NCI-H1048 (cell line): ENCODE results near the gene MT3.

ENCODE experiments used
- DNase-seq: peaks from one replicate; lab custom pipeline; 2025; lab: John Stamatoyannopoulos, UW

The MT3 gene

GRCh38 chr16:56631197-56631596, 41.9 kb downstream of the MT3 start:
- no peak for DNase-seq

- no peak for DNase-seq
These were observed 42.5 kb downstream of the MT3 start for GRCh38 chr16:56631832-56632155.

DNA sequence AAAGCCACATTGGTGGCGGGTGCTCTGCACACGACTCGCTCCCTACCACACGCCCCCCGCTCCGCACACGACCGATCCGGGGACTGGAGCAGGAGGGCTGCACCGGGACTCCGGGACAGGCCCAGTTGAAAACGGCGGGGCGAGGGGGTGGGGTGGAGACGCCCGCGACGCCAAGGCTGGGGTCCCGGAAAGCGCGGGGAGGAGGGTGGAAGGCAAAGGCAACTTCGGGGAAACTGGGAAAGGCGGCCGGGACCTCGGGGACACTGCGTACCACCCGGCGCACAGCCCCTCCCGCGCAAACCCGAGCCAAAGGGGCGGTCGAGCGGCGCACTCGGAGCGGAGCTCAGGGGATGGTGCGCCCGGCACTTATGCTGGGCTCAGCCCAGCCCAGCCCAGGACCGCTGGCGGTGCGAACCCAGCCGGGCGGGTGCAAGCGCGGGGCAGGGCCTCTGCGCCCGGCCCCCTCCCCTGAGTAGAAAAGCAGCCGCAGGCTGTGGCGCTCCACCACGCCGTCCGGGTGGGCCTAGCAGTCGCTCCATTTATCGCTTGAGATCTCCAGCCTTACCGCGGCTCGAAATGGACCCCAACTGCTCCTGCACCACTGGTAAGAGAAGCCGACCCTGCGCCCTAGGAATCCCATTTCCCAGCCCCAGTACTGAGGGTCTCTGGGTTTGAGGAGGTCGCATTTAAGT, 43.0 kb downstream of the MT3 start, which contains the start of gene MT1M:
Gene MT1M, plus strand, starts transcription at position 504 of the 692 bp plus-strand sequence. Its CDS starts 73 bp downstream, at position 577.
- DNase-seq: no peak

DNA sequence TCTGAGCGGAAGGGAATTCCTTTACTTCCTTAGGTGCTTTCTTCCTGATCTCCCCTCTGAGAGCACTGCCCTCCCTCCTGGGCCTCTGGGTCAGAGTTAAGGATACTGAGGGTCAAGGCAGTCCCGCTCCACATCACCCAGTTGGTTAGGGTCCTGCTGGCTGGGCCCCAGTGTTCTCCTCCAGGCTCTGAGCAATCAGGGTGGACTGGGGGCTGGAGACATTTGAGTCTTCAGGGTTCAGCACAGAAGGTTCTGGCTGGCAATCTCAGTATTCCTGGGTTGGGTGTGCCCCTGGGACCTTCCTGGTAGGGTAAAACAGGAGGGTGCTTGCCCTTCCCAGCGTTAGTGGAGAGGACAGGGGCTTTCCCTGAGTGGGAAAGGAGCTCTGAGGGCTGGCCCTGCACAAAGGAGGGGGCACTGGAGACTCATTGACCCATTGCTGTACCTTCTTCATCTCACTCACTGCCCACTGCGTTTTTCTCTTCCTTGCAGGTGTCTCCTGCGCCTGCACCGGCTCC, 43.6 kb downstream of the MT3 start:
- DNase-seq: no peak

DNA sequence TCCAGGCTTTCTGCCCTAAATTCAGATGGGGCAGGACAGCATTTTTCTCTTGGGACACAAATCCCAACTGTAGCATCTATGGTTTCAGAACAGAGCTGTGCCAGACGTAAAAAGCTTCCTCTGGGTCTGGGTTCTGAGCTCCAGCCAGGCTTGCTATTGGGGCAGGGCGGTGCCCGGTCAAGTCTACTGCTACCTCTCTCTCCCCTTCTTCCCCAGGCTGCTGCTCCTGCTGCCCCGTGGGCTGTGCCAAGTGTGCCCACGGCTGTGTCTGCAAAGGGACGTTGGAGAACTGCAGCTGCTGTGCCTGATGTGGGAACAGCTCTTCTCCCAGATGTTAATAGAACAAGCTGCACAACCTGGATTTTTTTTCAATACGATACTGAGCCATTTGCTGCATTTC, 44.2 kb downstream of the MT3 start:
- no peak for DNase-seq

GRCh38 chr16:56634715-56635440, 45.5 kb downstream of the MT3 start:
- DNase-seq: no peak

DNA sequence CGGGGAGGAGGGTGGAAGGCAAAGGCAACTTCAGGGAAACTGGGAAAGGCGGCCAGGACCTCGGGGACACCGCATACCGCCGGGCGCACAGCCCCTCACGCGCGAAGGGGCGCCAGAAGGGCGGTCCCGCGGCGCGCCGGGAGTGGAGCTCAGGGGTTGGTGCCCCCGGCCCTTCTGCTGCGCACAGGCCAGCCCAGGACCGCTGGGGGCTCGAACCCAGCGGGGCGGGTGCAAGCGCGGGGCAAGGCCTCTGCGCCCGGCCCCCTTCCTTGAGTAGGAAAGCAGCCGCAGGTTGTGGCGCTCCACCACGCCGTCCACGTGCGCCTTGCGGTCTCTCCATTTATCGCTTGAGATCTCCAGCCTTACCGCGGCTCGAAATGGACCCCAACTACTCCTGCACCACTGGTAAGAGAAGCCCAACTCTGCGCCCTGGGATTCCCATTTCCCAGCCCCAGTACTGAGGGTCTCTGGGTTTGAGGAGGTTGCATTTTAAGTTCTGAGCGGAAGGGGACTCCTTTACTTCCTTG, 46.2 kb downstream of the MT3 start:
- no peak for DNase-seq

GRCh38 chr16:56636616-56637413, 47.5 kb downstream of the MT3 start:
- no peak for DNase-seq

GRCh38 chr16:56637814-56638750, 48.8 kb downstream of the MT3 start, which contains the start of gene MT1A:
Gene MT1A (plus strand): TSS chr16:56638666. CDS start chr16:56638739, 73 bp downstream.
- DNase-seq: no peak

DNA sequence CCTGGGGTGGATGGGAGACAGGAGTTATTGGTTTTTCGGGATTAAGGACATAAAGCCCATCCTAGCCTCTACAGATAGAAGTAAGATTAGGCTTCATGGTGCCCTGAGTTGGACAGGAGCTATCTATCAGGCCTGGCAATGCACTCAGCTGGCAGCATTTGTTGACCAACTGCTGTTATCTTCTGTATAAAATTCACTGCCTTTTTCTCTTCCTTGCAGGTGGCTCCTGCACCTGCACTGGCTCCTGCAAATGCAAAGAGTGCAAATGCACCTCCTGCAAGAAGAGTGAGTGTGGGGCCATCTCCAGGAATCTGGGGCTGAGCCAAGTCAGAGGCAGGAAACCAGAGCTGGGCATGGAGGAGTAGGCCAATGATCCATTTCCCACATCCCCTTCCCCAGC, 49.7 kb downstream of the MT3 start:
- no peak for DNase-seq

GRCh38 chr16:56640076-56640475, 50.7 kb downstream of the MT3 start:
- DNase-seq: no peak
